ENCODE measurements around the gene CBFA2T3. TPM values are rescaled to one million over a fixed set of nuclear protein-coding genes. Genes with fewer than 3 reads are reported as not detected.

CBFA2T3 gene
- total and polyA plus RNA-seq, 2 of the 13 experiments (the other 11 are each of a cell fraction or from before 2014, with no cell fraction given) = 0.05 TPM; not detected in 1

DNA sequence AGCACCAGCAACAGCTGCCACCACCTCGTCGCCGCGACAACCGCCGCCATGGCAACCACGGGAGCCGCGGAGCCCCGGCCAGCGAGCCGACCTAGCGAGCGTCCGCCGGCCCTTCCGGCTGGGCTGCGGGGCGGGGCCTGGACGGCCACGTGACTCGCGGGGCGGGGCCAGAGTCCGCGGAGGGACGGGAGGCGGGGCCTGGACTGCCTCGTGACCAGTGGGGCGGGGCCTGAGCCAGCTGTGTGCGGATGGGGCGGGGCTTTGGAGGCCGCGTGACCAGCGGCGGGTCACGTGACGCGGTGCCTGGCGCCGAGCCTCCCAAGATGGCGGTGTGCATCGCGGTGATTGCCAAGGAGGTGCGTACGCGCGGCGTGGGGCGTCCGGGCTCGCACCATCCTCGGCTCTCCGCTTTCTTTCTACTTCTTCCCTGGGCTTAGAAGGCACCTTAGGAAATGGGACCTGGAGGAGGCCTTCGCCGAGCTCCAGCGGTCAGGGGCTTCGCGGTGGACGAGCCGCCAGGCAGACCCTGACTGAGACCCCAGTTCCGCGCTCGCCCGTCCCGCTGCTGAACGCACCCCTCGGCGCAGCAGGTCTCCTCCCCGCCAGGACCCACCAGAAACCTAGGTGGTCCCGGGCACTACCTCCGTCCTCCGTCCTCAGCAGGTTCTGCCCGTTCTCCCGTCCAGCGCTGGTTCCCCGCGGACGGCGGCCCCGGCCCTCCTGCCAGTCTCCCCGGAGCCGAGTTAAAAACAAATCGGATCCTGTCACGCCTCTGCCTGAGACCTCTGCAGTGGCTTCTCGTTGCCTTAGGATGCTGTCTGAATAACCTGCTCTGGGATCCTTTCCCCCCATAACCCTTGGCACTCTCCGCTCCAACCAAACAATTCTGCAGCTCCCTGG lies 119.9 kb downstream of the CBFA2T3 start, which contains the start of the genes GALNS and TRAPPC2L (continued):
- TF ChIP-seq PLSCR1 (CRISPR knock-in tag; IDR thresholded peaks at IDR 0.05; ENCODE audit: borderline replicate concordance) (no peak; the same call in 1 of the 2 replicates), ZNF432 (CRISPR knock-in tag; IDR thresholded peaks at IDR 0.05; ENCODE audit: borderline replicate concordance) (no peak), SIN3A (IDR thresholded peaks at IDR 0.05; ENCODE audit: borderline replicate concordance, low read depth, low read length) (peak; percentile 92; the same call in 1 of the 2 replicates), NCOA2 (CRISPR knock-in tag; IDR thresholded peaks at IDR 0.05) (peak; percentile 22; the same call in 1 of the 2 replicates), YEATS2 (CRISPR knock-in tag; IDR thresholded peaks at IDR 0.05; ENCODE audit: borderline replicate concordance) (peak; percentile 62), ZNF761 (CRISPR knock-in tag; conservative IDR thresholded peaks at IDR 0.05) (peak; percentile 56; the same call in 1 of the 2 replicates), ZNF143 (CRISPR knock-in tag; IDR thresholded peaks at IDR 0.05) (peak; percentile 36; the same call in 1 of the 2 replicates), ZC3H4 (CRISPR knock-in tag; IDR thresholded peaks at IDR 0.05; ENCODE audit: borderline replicate concordance) (0 out of 2 replicates have a peak, but pooled peaks have one; percentile 26), DNMT1 (CRISPR knock-in tag; IDR thresholded peaks at IDR 0.05) (peak; percentile 91; the same call in 1 of the 2 replicates), HDAC6 (IDR thresholded peaks at IDR 0.05; ENCODE audit: low read depth, low read length) (no peak), ATAD3A (CRISPR knock-in tag; IDR thresholded peaks at IDR 0.05) (no peak), ATF3 (CRISPR knock-in tag; IDR thresholded peaks at IDR 0.05) (no peak), ZNF317 (CRISPR knock-in tag; IDR thresholded peaks at IDR 0.05) (peak; percentile 83), DRAP1 (CRISPR knock-in tag; IDR thresholded peaks at IDR 0.05) (peak; percentile 92), ZNF230 (CRISPR knock-in tag; IDR thresholded peaks at IDR 0.05) (peak; percentile 79; the same call in 1 of the 2 replicates), SOX13 (IDR thresholded peaks at IDR 0.05) (no peak; the same call in 1 of the 2 replicates), SOX13 (CRISPR knock-in tag; conservative IDR thresholded peaks at IDR 0.05 in 1 of 2, IDR thresholded peaks at IDR 0.05 in 1 of 2) (0 out of 4 replicates have a peak, but pooled peaks of 1 of the 2 experiments have one; percentile 20), SAP130 (CRISPR knock-in tag; IDR thresholded peaks at IDR 0.05; ENCODE audit: low read depth) (peak; percentile 98), CHCHD3 (CRISPR knock-in tag; IDR thresholded peaks at IDR 0.05) (no peak), ARID2 (CRISPR knock-in tag; IDR thresholded peaks at IDR 0.05; ENCODE audit: borderline replicate concordance) (no peak), ZNF274 (CRISPR knock-in tag; IDR thresholded peaks at IDR 0.05) (peak; percentile 80)
- TF ChIP-seq, protein P1, sequence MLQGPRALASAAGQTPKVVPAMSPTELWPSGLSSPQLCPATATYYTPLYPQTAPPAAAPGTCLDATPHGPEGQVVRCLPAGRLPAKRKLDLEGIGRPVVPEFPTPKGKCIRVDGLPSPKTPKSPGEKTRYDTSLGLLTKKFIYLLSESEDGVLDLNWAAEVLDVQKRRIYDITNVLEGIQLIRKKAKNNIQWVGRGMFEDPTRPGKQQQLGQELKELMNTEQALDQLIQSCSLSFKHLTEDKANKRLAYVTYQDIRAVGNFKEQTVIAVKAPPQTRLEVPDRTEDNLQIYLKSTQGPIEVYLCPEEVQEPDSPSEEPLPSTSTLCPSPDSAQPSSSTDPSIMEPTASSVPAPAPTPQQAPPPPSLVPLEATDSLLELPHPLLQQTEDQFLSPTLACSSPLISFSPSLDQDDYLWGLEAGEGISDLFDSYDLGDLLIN (CRISPR knock-in tag; IDR thresholded peaks at IDR 0.05; ENCODE audit: borderline replicate concordance) = 0 out of 2 replicates have a peak, but pooled peaks have one; percentile 59
- TF ChIP-seq, protein P2, sequence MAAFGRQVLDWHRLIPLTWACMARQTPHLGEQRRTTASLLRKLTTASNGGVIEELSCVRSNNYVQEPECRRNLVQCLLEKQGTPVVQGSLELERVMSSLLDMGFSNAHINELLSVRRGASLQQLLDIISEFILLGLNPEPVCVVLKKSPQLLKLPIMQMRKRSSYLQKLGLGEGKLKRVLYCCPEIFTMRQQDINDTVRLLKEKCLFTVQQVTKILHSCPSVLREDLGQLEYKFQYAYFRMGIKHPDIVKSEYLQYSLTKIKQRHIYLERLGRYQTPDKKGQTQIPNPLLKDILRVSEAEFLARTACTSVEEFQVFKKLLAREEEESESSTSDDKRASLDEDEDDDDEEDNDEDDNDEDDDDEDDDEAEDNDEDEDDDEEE (CRISPR knock-in tag; IDR thresholded peaks at IDR 0.05) = peak; percentile 38; the same call in 1 of the 2 replicates

All from HepG2 (cell line).